ENCODE results near the gene ELL. TPM values are rescaled to one million over a fixed set of nuclear protein-coding genes. Genes with fewer than 3 reads are reported as not detected.
A peak's percentile ranks its signal among the peaks of the same experiment; 100 is the strongest.

The ELL gene
- total RNA-seq, 6 experiments from 2014 or later = 15.7 to 17.8 (median 16.4) TPM

DNA sequence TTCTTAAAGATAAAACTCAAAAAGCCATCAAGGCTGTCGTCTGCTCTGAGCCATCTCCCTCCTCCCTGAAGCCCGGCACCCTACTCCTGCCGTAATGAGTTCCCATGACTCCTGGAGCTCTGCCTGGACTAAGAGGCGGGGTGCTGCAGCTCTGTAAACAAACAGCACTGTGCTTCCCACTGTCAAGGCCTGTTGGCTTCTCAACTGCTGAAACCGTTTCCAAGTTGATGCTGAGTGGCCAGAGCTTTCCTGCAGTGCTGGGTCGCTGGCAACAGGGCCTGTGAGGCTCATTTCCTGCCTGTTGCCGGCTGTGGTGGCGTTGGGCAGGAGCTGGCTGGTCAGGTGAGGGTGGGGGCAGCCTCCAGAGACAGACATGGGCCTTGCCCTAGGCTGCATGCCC is 57.2 kb downstream of the ELL start:
- Mint-ChIP-seq H3K36me3 (ENCODE audit: low read depth) (peaks cover 19% of the 10 kb centered on the region), H3K4me1 (ENCODE audit: low read depth) (peaks cover 60% of the 10 kb centered on the region), H3K4me3 (no peak overlapping the region; the same call in none of the 2 replicates), H3K27ac (peak overlapping the region; percentile 76), H3K27me3 (ENCODE audit: insufficient read depth) (peaks cover 8% of the 10 kb centered on the region), H3K9me3 (peaks cover under 1% of the 10 kb centered on the region; the same call in 1 of the 2 replicates)
- TF ChIP-seq, protein P1, sequence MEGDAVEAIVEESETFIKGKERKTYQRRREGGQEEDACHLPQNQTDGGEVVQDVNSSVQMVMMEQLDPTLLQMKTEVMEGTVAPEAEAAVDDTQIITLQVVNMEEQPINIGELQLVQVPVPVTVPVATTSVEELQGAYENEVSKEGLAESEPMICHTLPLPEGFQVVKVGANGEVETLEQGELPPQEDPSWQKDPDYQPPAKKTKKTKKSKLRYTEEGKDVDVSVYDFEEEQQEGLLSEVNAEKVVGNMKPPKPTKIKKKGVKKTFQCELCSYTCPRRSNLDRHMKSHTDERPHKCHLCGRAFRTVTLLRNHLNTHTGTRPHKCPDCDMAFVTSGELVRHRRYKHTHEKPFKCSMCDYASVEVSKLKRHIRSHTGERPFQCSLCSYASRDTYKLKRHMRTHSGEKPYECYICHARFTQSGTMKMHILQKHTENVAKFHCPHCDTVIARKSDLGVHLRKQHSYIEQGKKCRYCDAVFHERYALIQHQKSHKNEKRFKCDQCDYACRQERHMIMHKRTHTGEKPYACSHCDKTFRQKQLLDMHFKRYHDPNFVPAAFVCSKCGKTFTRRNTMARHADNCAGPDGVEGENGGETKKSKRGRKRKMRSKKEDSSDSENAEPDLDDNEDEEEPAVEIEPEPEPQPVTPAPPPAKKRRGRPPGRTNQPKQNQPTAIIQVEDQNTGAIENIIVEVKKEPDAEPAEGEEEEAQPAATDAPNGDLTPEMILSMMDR (IDR thresholded peaks at IDR 0.05) = no peak
- DNase-seq = peak; percentile 89

DNA sequence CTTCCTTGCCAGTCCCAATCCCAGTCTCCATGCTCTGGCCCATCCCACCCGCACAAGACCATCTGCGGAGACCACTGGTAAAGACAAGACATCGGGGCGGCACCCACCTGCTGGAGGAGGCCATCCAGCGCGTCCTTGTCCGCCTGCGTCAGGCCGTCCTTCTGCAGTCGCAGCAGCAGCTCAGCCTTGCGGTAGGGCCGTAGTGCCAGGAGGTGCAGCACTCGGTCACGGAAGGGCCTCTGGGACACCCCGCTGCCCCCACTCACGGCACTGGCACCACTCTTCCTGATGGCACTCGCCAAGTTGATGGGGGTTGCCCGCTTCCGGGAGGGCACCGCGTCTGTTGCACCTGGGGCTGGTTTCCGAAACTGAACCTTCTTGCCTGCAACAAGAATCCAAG is 60.4 kb downstream of the ELL start:
- Mint-ChIP-seq H3K9me3 (peaks cover 5% of the 10 kb centered on the region; the same call in 1 of the 2 replicates), H3K36me3 (ENCODE audit: low read depth) (peaks cover 27% of the 10 kb centered on the region), H3K4me3 (no peak overlapping the region), H3K27me3 (ENCODE audit: insufficient read depth) (peaks cover 12% of the 10 kb centered on the region), H3K27ac (peak overlapping the region; percentile 67; the same call in 1 of the 2 replicates), H3K4me1 (ENCODE audit: low read depth) (peaks cover 42% of the 10 kb centered on the region)
- DNase-seq = no peak
- TF ChIP-seq, protein P1 (IDR thresholded peaks at IDR 0.05) = no peak

DNA sequence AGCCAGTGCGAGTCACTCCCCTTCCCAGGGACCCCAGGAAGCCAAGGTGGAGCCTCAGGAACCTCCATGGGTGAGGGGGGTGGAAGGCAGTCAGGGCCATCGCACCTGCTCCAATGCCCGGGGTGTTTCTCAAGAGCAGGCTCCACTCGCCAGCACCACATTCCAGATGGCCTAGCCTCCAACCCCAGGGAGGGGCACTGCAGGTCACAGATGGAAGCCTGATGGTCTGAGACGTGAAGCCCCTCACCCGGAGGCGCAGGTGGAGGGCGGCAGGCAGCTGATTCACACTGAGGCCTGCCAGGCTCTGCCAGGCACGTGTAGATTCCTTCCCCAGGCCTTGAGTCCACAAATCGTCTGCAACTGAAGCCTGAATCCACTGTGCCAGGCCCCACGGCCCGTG is 61.0 kb downstream of the ELL start:
- TF ChIP-seq, protein P1 (IDR thresholded peaks at IDR 0.05) = no peak
- Mint-ChIP-seq H3K27ac (peak overlapping the region; percentile 96; the same call in 1 of the 2 replicates), H3K9me3 (peaks cover 5% of the 10 kb centered on the region; the same call in 1 of the 2 replicates), H3K4me3 (no peak overlapping the region), H3K4me1 (ENCODE audit: low read depth) (peaks cover 42% of the 10 kb centered on the region), H3K36me3 (ENCODE audit: low read depth) (peaks cover 33% of the 10 kb centered on the region), H3K27me3 (ENCODE audit: insufficient read depth) (peaks cover 12% of the 10 kb centered on the region)
- no peak for DNase-seq

DNA sequence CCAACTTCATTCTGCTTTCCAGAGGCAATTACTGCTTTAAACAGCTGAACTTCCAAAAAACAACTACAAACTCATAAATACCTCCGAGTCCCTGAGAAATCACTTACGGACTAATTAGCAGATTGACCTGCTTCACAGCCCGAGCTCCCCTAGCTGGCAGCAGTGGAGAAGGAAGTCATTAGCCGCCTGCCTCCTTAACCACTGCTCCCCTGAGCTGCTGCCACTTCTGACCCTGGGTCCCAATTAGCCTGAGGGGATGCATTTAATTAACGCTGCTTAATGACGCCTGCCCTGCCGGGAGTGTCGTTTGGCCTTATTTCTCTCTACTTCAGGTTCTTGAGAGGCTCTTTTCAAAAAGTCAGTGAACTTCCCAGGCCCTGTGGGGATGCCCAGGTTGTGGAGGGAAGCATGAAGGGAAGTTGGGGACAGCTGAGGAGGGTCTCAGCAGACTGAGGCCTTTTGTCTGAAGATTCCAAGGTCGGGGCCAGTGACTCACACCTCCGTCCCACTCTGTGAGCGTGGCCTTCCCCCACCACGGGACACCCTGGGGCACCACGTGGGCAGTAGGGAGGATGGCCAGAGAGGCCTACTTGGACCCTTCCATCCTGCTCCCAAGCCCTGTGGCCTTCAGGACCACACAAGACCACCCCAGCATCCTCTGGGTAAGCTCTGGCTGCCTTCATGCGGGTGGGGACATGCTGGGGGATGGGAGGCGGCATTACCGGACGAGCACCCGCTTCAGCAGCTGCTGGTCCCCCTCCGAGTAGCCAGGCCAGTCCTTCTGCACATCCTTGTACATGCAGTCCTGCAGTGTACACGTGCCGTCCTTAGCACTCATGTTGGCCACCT is 64.2 kb downstream of the ELL start:
- H3K27ac Mint-ChIP-seq = peak overlapping the region; percentile 36; the same call in 1 of the 2 replicates
- DNase-seq = no peak
- H3K27me3 Mint-ChIP-seq (ENCODE audit: insufficient read depth) = peaks cover 8% of the 10 kb centered on the region
- peaks cover 31% of the 10 kb centered on the region for H3K36me3 Mint-ChIP-seq (ENCODE audit: low read depth)
- peaks cover 40% of the 10 kb centered on the region for H3K4me1 Mint-ChIP-seq (ENCODE audit: low read depth)
- TF ChIP-seq, protein P1 (IDR thresholded peaks at IDR 0.05) = no peak
- H3K4me3 Mint-ChIP-seq = no peak overlapping the region
- peaks cover 5% of the 10 kb centered on the region; the same call in 1 of the 2 replicates for H3K9me3 Mint-ChIP-seq

DNA sequence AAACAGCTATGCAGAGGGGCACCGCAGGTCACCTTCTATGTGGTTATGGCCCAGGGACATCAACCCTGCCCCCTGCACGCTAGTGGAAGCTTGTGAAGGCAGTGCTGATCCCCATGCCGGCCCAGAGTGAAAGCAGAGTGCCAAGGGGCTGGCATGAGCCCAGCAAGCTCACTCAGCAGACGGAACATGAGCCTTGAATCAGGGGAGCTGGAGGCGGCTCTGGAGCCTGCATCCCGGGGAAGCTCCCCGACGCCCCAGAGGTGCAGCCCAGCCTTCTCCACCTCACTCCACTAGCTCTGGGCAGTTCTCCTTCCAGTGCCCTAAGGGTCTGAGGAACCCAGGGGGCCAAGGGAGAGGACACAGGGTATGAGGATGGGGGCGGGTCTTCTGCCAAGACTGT is 64.9 kb downstream of the ELL start:
- Mint-ChIP-seq H3K27me3 (ENCODE audit: insufficient read depth) (peaks cover 8% of the 10 kb centered on the region), H3K4me1 (ENCODE audit: low read depth) (peaks cover 46% of the 10 kb centered on the region), H3K36me3 (ENCODE audit: low read depth) (peaks cover 30% of the 10 kb centered on the region), H3K9me3 (peaks cover 5% of the 10 kb centered on the region; the same call in 1 of the 2 replicates), H3K4me3 (no peak overlapping the region), H3K27ac (no peak overlapping the region)
- TF ChIP-seq, protein P1 (IDR thresholded peaks at IDR 0.05) = no peak
- DNase-seq = no peak
